B cell (primary cell): ENCODE data around the gene UBAC1. TPM values are rescaled to one million over a fixed set of nuclear protein-coding genes. Genes with fewer than 3 reads are reported as not detected.

Source experiments
- ATAC-seq: fragments of 200-7000 bp; cut with Tn5 transposase; one replicate; pipeline ENCODE4 v1.10.0; 2021; ENCODE audit warnings: low read depth, mild to moderate bottlenecking, moderate number of reproducible peaks, moderate library complexity
- CTCF ChIA-PET: fragments of 350-600 bp; sonication (Branson Sonifier 250); formaldehyde crosslinking; loops from one replicate; lab custom pipeline; 2021; ENCODE audit warnings: antibody characterized with exemption, inconsistent platforms; lab: Charles Lee
- POLR2A ChIA-PET: fragments of 350-600 bp; sonication (Branson Sonifier 250); formaldehyde crosslinking; loops from one replicate; lab custom pipeline; 2021; ENCODE audit warnings: antibody characterized with exemption; lab: Charles Lee
- DNase-seq: peaks from one replicate; pipeline ENCODE4 v3.0.0; 2013
- H2AFZ ChIP-seq: 2 replicates; pipeline ENCODE4 v1.6.1; 2012; ENCODE audit warnings: mild to moderate bottlenecking, low read depth, low read length; ENCODE audit not compliant: insufficient read depth, poor library complexity, severe bottlenecking
- H3K27ac ChIP-seq, 2 donors: 1 replicate in 1 of 2; 2 replicates in 1 of 2; pipeline ENCODE4 v1.5.1; 2012 to 2013; ENCODE audit warnings: low read length in 2 of 2, mild to moderate bottlenecking in 2 of 2, moderate library complexity in 1 of 2
- H3K27me3 ChIP-seq, 4 experiments: fragments of 200-600 bp in 1 of 4; sonication (generic) in 1 of 4; replicated peaks in 1 of 4; 1 replicate in 2 of 4; 2 replicates in 2 of 4; pipeline versions ENCODE4 v1.6.1 to v1.7.0; 2013 to 2016; ENCODE audit warnings: low read length in 3 of 4, mild to moderate bottlenecking in 2 of 4, mixed read lengths in 1 of 4, moderate library complexity in 1 of 4; ENCODE audit not compliant: insufficient read depth in 4 of 4, control insufficient read depth in 3 of 4; ENCODE audit errors: control extremely low read depth in 1 of 4
- H3K36me3 ChIP-seq, 2 experiments: replicated peaks in 1 of 2; 1 replicate in 1 of 2; 2 replicates in 1 of 2; pipeline versions ENCODE4 v1.6.1 to v1.7.1; 2013; ENCODE audit warnings: low read length in 1 of 2; ENCODE audit not compliant: insufficient read depth in 2 of 2, control insufficient read depth in 1 of 2; ENCODE audit errors: control extremely low read depth in 1 of 2, extremely low read depth in 1 of 2
- H3K4me1 ChIP-seq, 2 donors: fragments of 200-600 bp in 1 of 2; sonication (generic) in 1 of 2; 1 replicate in 1 of 2; 2 replicates in 1 of 2; pipeline versions ENCODE4 v1.5.1 to v1.6.1; 2013 to 2017; ENCODE audit warnings: low read length in 2 of 2; ENCODE audit not compliant: control insufficient read depth in 2 of 2, insufficient read depth in 2 of 2
- H3K4me2 ChIP-seq: replicated peaks from 2 replicates; pipeline ENCODE3; 2012; ENCODE audit warnings: mild to moderate bottlenecking, low read depth, low read length; ENCODE audit not compliant: poor library complexity, severe bottlenecking
- H3K4me3 ChIP-seq, 5 experiments: fragments of 200-600 bp in 1 of 5; sonication (generic) in 1 of 5; 1 replicate in 3 of 5; 2 replicates in 2 of 5; pipeline versions ENCODE4 v1.5.1 to v1.7.0; 2011 to 2016; ENCODE audit warnings: low read length in 4 of 5, mild to moderate bottlenecking in 4 of 5, low read depth in 2 of 5, control low read depth in 1 of 5, moderate library complexity in 1 of 5; ENCODE audit not compliant: insufficient read depth in 1 of 5; ENCODE audit errors: control extremely low read depth in 1 of 5, extremely low read depth in 1 of 5
- H3K79me2 ChIP-seq: fragments of 200-600 bp; sonication (generic); one replicate; pipeline ENCODE4 v1.6.0; 2016; ENCODE audit warnings: low read length; ENCODE audit not compliant: control insufficient read depth, insufficient read depth
- H3K9ac ChIP-seq: fragments of 200-600 bp; sonication (generic); 2 replicates; pipeline ENCODE4 v1.6.1; 2017; ENCODE audit warnings: mild to moderate bottlenecking, low read length, moderate library complexity
- H3K9me3 ChIP-seq, 3 donors: one replicate each; pipeline versions ENCODE4 v1.6.1 to v1.7.1; 2013; ENCODE audit warnings: low read length in 2 of 3; ENCODE audit not compliant: control insufficient read depth in 2 of 3, insufficient read depth in 1 of 3; ENCODE audit errors: control extremely low read depth in 1 of 3
- H4K20me1 ChIP-seq: 2 replicates; pipeline ENCODE4 v1.6.0; 2012; ENCODE audit warnings: mild to moderate bottlenecking, low read length; ENCODE audit not compliant: insufficient read depth, control insufficient read depth, poor library complexity, severe bottlenecking
- H3K27ac Mint-ChIP-seq: one replicate; pipeline ENCODE4 v1.8.0; 2021; ENCODE audit warnings: mixed read lengths
- H3K27me3 Mint-ChIP-seq: one replicate; pipeline ENCODE4 v1.8.0; 2021; ENCODE audit warnings: mixed read lengths
- H3K4me1 Mint-ChIP-seq: one replicate; pipeline ENCODE4 v1.8.0; 2021; ENCODE audit warnings: mixed read lengths
- H3K4me3 Mint-ChIP-seq: one replicate; pipeline ENCODE4 v1.8.0; 2021; ENCODE audit warnings: mixed read lengths
- H3K9me3 Mint-ChIP-seq: one replicate; pipeline ENCODE4 v1.8.0; 2022; ENCODE audit warnings: mixed read lengths; ENCODE audit not compliant: insufficient read depth
- EZH2 ChIP-seq: IDR thresholded peaks from 2 replicates; pipeline ENCODE4 v1.6.1; 2012; ENCODE audit warnings: borderline replicate concordance, low read depth, mild to moderate bottlenecking, moderate library complexity, low read length; ENCODE audit not compliant: insufficient read depth, poor library complexity, severe bottlenecking
- WGBS: methylation state at CpG from one replicate; pipeline ENCODE4 v1.1.5; 2013; ENCODE audit warnings: missing lambda C conversion rate; ENCODE audit not compliant: insufficient coverage; 5-methylcytosine and 5-hydroxymethylcytosine counted together
- intact Hi-C: fragments of 100-400 bp; cut with micrococcal nuclease; formaldehyde crosslinking; loops from one replicate; pipeline ENCODE4 v1.10.0; 2022
- polyA plus RNA-seq: library from polyadenylated mRNA; depleted of rRNA; stranded (reverse); fragments of >200 nt; gene quantifications from 2 replicates; pipeline ENCODE4 v1.2.3, GENCODE V29; 2012
- total RNA-seq, 2 donors: library from RNA; stranded (reverse); fragments of 120-200 nt in 1 of 2; gene quantifications; 1 replicate in 1 of 2; 2 replicates in 1 of 2; pipeline versions ENCODE4 v1.2.3 to v1.2.4, GENCODE V29; 2013 to 2022
- TF ChIP-seq, protein P1 (sequence below): fragments of 200-600 bp; IDR thresholded peaks from one replicate; pipeline ENCODE4 v1.8.0; 2022; ENCODE audit warnings: antibody characterized with exemption, mild to moderate bottlenecking

The UBAC1 gene
- total and polyA plus RNA-seq, 2 donors (not counting 1 experiment from before 2014, with no cell fraction given) = 30.8 to 31.1 TPM

DNA sequence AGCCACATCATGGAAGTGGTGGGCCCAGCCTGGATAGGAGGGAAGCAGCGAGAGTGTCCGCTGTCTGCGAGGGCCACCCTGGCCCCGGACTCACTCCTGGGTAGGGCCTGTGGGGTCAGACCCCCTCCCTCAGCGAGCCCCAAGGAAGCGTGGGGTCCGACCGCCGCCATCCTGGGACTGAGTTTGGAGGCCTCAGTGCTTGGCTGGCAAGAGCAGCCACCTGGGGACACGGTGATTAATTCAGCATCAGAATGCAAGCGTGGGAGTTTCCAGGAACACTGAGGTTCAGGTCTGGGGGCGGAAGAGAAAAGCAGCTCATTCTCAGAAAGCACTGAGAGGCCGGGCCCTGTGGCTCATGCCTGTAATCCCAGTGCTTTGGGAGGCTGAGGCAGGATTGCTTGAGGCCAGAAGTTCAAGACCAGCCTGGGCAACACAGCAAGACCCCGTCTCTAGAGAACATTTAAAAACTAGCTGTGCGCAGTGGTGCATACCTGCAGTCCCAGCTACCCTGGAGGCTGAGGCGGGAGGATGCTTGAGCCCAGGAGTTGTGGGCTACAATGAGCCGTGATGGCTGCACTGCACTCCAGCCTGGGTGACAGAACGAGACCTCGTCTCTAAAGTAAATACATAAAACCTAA, 35.6 kb downstream of the UBAC1 start:
- no peak overlapping the region for H3K27ac Mint-ChIP-seq
- CTCF ChIA-PET = interaction anchor here (1.5 kb wide), 1 partner anchor 62 kb away, joined by 3 read pairs; no protein-coding TSS in a partner anchor

More for the DNA sequence above, 35.6 kb downstream of the UBAC1 start:
- Histone ChIP-seq H3K9ac (no peak overlapping the region), H3K9me3 (peaks cover 0 to under 1% (median 0%) of the 10 kb centered on the region in 3 donors), H4K20me1 (no peaks in the 10 kb centered on the region), H3K36me3 (peaks cover 0 to 2% of the 10 kb centered on the region in 2 experiments), H3K4me2 (no peak overlapping the region), H3K4me3 (no peak overlapping the region), H3K79me2 (no peaks in the 10 kb centered on the region), H2AFZ (no peak overlapping the region), H3K27ac (no peak overlapping the region), H3K27me3 (no peaks in the 10 kb centered on the region), H3K4me1 (no peaks in the 10 kb centered on the region)
- Mint-ChIP-seq H3K27me3 (no peaks in the 10 kb centered on the region), H3K9me3 (no peaks in the 10 kb centered on the region), H3K4me1 (no peaks in the 10 kb centered on the region), H3K4me3 (no peak overlapping the region)
- ATAC-seq (no peak), DNase-seq (no peak)
- POLR2A ChIA-PET = no interaction called here
- WGBS = 89% methylated on average over 19 of the region's 19 CpGs
- intact Hi-C loops = no loop called here
- TF ChIP-seq, protein P1, sequence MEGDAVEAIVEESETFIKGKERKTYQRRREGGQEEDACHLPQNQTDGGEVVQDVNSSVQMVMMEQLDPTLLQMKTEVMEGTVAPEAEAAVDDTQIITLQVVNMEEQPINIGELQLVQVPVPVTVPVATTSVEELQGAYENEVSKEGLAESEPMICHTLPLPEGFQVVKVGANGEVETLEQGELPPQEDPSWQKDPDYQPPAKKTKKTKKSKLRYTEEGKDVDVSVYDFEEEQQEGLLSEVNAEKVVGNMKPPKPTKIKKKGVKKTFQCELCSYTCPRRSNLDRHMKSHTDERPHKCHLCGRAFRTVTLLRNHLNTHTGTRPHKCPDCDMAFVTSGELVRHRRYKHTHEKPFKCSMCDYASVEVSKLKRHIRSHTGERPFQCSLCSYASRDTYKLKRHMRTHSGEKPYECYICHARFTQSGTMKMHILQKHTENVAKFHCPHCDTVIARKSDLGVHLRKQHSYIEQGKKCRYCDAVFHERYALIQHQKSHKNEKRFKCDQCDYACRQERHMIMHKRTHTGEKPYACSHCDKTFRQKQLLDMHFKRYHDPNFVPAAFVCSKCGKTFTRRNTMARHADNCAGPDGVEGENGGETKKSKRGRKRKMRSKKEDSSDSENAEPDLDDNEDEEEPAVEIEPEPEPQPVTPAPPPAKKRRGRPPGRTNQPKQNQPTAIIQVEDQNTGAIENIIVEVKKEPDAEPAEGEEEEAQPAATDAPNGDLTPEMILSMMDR = no peak
- TF ChIP-seq EZH2 = no peak
